HEK293 (cell line): Measurements from ENCODE around the gene KCNIP4.

Experiments used
- CTCF ChIA-PET: fragments of 350-600 bp; formaldehyde crosslinking; extraction: SDS; loops from one replicate; lab custom pipeline; 2021; ENCODE audit warnings: antibody characterized with exemption; lab: Yijun Ruan, JAX
- POLR2A ChIA-PET: fragments of 300-600 bp; formaldehyde crosslinking; extraction: SDS; loops from one replicate; lab custom pipeline; 2020; ENCODE audit warnings: antibody characterized with exemption, inconsistent platforms; lab: Yijun Ruan, JAX
- H3K27ac ChIP-seq: fragments of 200-500 bp; sonication (Bioruptor generic); 2 replicates; pipeline ENCODE4 v1.5.1; 2014; ENCODE audit warnings: low read depth, low read length, control low read depth, inconsistent platforms; ENCODE audit errors: extremely low read depth
- H3K36me3 ChIP-seq, 2 experiments: fragments of 200-500 bp in 1 of 2; sonication (Bioruptor generic) in 1 of 2; 1 replicate in 1 of 2; 2 replicates in 1 of 2; pipeline ENCODE4 v1.5.1; 2014 to 2017; ENCODE audit warnings: inconsistent platforms in 2 of 2, low read length in 2 of 2; ENCODE audit not compliant: control insufficient read depth in 2 of 2, insufficient read depth in 1 of 2
- H3K4me1 ChIP-seq: fragments of 200-500 bp; sonication (Bioruptor generic); 2 replicates; pipeline ENCODE4 v1.5.1; 2014; ENCODE audit warnings: mild to moderate bottlenecking, low read length, inconsistent platforms; ENCODE audit not compliant: control insufficient read depth, insufficient read depth
- H3K4me3 ChIP-seq: 2 replicates; pipeline ENCODE4 v1.5.1; 2011; ENCODE audit warnings: low read depth, mild to moderate bottlenecking, control low read depth, low read length, moderate library complexity
- H3K9me3 ChIP-seq: fragments of 200-500 bp; sonication (Bioruptor generic); 2 replicates; pipeline ENCODE4 v1.5.1; 2014; ENCODE audit warnings: low read depth, low read length, inconsistent platforms; ENCODE audit not compliant: control insufficient read depth, insufficient read depth
- EGR2 ChIP-seq: fragments of 450-650 bp; formaldehyde crosslinking; IDR thresholded peaks from 2 replicates; pipeline ENCODE4 v1.5.1; 2016; ENCODE audit warnings: low read depth, missing biosample characterization, missing genetic modification characterization
- MYNN ChIP-seq: fragments of 450-650 bp; formaldehyde crosslinking; IDR thresholded peaks from 2 replicates; pipeline ENCODE4 v1.5.1; 2016; ENCODE audit warnings: missing biosample characterization, missing genetic modification characterization, borderline replicate concordance
- MZF1 ChIP-seq: fragments of 450-650 bp; formaldehyde crosslinking; IDR thresholded peaks from 2 replicates; pipeline ENCODE4 v1.5.1; 2017; ENCODE audit warnings: missing biosample characterization, missing genetic modification characterization, borderline replicate concordance
- SP7 ChIP-seq: fragments of 450-650 bp; formaldehyde crosslinking; IDR thresholded peaks from 2 replicates; pipeline ENCODE4 v1.5.1; 2016; ENCODE audit warnings: missing biosample characterization, missing genetic modification characterization
- TRIM28 ChIP-seq: IDR thresholded peaks from 2 replicates; pipeline ENCODE4 v1.6.1; 2011; ENCODE audit warnings: low read length, control low read depth, borderline replicate concordance
- ZBTB17 ChIP-seq: fragments of 450-650 bp; formaldehyde crosslinking; IDR thresholded peaks from 2 replicates; pipeline ENCODE4 v1.5.1; 2016; ENCODE audit warnings: missing biosample characterization, missing genetic modification characterization
- ZBTB20 ChIP-seq: fragments of 450-650 bp; formaldehyde crosslinking; IDR thresholded peaks from 2 replicates; pipeline ENCODE4 v1.5.1; 2016; ENCODE audit warnings: missing biosample characterization, missing genetic modification characterization
- ZBTB7A ChIP-seq: fragments of 450-650 bp; formaldehyde crosslinking; IDR thresholded peaks from 2 replicates; pipeline ENCODE4 v1.5.1; 2016; ENCODE audit warnings: low read depth, missing biosample characterization, missing genetic modification characterization
- ZNF114 ChIP-seq: fragments of 450-650 bp; formaldehyde crosslinking; IDR thresholded peaks from 2 replicates; pipeline ENCODE4 v1.5.0; 2017; ENCODE audit warnings: missing biosample characterization, missing genetic modification characterization
- ZNF133 ChIP-seq: fragments of 450-650 bp; formaldehyde crosslinking; IDR thresholded peaks from 2 replicates; pipeline ENCODE4 v1.5.1; 2016; ENCODE audit warnings: missing biosample characterization, missing genetic modification characterization
- ZNF155 ChIP-seq: fragments of 450-650 bp; formaldehyde crosslinking; IDR thresholded peaks from 2 replicates; pipeline ENCODE4 v1.5.1; 2016; ENCODE audit warnings: missing biosample characterization, missing genetic modification characterization
- ZNF211 ChIP-seq: fragments of 450-650 bp; formaldehyde crosslinking; IDR thresholded peaks from 2 replicates; pipeline ENCODE4 v1.5.1; 2016; ENCODE audit warnings: low read depth, missing biosample characterization, missing genetic modification characterization
- ZNF24 ChIP-seq: fragments of 450-650 bp; formaldehyde crosslinking; IDR thresholded peaks from 2 replicates; pipeline ENCODE4 v1.5.1; 2016; ENCODE audit warnings: missing biosample characterization, missing genetic modification characterization
- ZNF394 ChIP-seq: fragments of 450-650 bp; formaldehyde crosslinking; IDR thresholded peaks from 2 replicates; pipeline ENCODE4 v1.5.1; 2016; ENCODE audit warnings: missing biosample characterization, missing genetic modification characterization, mild to moderate bottlenecking, moderate library complexity, borderline replicate concordance
- ZNF404 ChIP-seq: fragments of 450-650 bp; formaldehyde crosslinking; IDR thresholded peaks from 2 replicates; pipeline ENCODE4 v1.5.1; 2017; ENCODE audit warnings: missing biosample characterization, missing genetic modification characterization
- ZNF626 ChIP-seq: fragments of 450-650 bp; sonication (Bioruptor Pico); formaldehyde crosslinking; IDR thresholded peaks from 2 replicates; pipeline ENCODE4 v1.5.1; 2018; ENCODE audit warnings: missing biosample characterization, missing genetic modification characterization, inconsistent platforms
- ZNF654 ChIP-seq: fragments of 450-650 bp; formaldehyde crosslinking; IDR thresholded peaks from 2 replicates; pipeline ENCODE4 v1.5.1; 2016; ENCODE audit warnings: low read depth, missing biosample characterization, missing genetic modification characterization
- ZNF791 ChIP-seq: fragments of 450-650 bp; formaldehyde crosslinking; IDR thresholded peaks from 2 replicates; pipeline ENCODE4 v1.5.1; 2016; ENCODE audit warnings: missing biosample characterization, missing genetic modification characterization
- TF ChIP-seq, protein P1 (sequence below): fragments of 450-650 bp; formaldehyde crosslinking; IDR thresholded peaks from 2 replicates; pipeline ENCODE4 v1.5.1; 2016; ENCODE audit warnings: missing biosample characterization, missing genetic modification characterization
- TF ChIP-seq, protein P2 (sequence below): fragments of 450-650 bp; formaldehyde crosslinking; IDR thresholded peaks from 2 replicates; pipeline ENCODE4 v1.5.1; 2016; ENCODE audit warnings: missing biosample characterization, missing genetic modification characterization
- TF ChIP-seq, protein P3 (sequence below): fragments of 450-650 bp; formaldehyde crosslinking; IDR thresholded peaks from 2 replicates; pipeline ENCODE4 v1.5.1; 2017; ENCODE audit warnings: missing biosample characterization, missing genetic modification characterization
- TF ChIP-seq, protein P4 (sequence below): fragments of 450-650 bp; formaldehyde crosslinking; IDR thresholded peaks from 2 replicates; pipeline ENCODE4 v1.5.1; 2016; ENCODE audit warnings: missing biosample characterization, missing genetic modification characterization, low read depth
- TF ChIP-seq, protein P5 (sequence below): fragments of 450-650 bp; formaldehyde crosslinking; IDR thresholded peaks from 2 replicates; pipeline ENCODE4 v1.5.1; 2016; ENCODE audit warnings: missing biosample characterization, missing genetic modification characterization
- TF ChIP-seq, protein P6 (sequence below): fragments of 450-650 bp; formaldehyde crosslinking; IDR thresholded peaks from 2 replicates; pipeline ENCODE4 v1.5.1; 2017; ENCODE audit warnings: missing biosample characterization, missing genetic modification characterization

KCNIP4 gene

DNA sequence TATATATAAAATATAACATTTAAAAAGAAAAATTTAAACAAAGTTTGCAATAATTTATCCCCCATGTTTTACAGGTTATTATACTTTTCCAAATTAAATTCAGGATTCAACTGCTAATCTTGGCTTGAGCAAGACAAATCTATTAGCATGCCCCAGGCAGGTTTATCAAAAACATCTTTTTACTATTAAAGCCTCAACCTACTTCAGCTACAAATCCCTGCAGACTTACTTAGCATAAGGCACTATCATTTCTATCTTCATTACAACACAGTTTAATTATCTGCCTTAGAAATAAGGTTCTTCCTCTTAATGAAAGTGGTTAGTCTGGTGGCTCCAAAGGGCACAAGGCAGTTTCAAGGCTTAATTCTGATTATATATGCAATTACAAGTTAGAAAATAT is 770.7 kb downstream of the KCNIP4 start:
- TF ChIP-seq, protein P1, sequence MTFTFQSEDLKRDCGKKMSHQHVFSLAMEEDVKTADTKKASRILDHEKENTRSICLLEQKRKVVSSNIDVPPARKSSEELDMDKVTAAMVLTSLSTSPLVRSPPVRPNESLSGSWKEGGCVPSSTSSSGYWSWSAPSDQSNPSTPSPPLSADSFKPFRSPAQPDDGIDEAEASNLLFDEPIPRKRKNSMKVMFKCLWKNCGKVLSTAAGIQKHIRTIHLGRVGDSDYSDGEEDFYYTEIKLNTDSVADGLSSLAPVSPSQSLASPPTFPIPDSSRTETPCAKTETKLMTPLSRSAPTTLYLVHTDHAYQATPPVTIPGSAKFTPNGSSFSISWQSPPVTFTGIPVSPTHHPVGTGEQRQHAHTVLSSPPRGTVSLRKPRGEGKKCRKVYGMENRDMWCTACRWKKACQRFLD: no peak
- TF ChIP-seq SP7: no peak
- TF ChIP-seq ZNF791 (tag by site-specific recombination): no peak
- TF ChIP-seq, protein P2, sequence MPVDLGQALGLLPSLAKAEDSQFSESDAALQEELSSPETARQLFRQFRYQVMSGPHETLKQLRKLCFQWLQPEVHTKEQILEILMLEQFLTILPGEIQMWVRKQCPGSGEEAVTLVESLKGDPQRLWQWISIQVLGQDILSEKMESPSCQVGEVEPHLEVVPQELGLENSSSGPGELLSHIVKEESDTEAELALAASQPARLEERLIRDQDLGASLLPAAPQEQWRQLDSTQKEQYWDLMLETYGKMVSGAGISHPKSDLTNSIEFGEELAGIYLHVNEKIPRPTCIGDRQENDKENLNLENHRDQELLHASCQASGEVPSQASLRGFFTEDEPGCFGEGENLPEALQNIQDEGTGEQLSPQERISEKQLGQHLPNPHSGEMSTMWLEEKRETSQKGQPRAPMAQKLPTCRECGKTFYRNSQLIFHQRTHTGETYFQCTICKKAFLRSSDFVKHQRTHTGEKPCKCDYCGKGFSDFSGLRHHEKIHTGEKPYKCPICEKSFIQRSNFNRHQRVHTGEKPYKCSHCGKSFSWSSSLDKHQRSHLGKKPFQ (tag by site-specific recombination): no peak
- no peak for TF ChIP-seq ZBTB20 (tag by site-specific recombination)
- TF ChIP-seq EGR2: no peak
- TF ChIP-seq, protein P3, sequence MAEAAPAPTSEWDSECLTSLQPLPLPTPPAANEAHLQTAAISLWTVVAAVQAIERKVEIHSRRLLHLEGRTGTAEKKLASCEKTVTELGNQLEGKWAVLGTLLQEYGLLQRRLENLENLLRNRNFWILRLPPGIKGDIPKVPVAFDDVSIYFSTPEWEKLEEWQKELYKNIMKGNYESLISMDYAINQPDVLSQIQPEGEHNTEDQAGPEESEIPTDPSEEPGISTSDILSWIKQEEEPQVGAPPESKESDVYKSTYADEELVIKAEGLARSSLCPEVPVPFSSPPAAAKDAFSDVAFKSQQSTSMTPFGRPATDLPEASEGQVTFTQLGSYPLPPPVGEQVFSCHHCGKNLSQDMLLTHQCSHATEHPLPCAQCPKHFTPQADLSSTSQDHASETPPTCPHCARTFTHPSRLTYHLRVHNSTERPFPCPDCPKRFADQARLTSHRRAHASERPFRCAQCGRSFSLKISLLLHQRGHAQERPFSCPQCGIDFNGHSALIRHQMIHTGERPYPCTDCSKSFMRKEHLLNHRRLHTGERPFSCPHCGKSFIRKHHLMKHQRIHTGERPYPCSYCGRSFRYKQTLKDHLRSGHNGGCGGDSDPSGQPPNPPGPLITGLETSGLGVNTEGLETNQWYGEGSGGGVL (tag by site-specific recombination): no peak
- TF ChIP-seq ZNF133 (tag by site-specific recombination): no peak
- TF ChIP-seq ZBTB7A: no peak
- TF ChIP-seq ZBTB17 (tag by site-specific recombination): no peak
- TF ChIP-seq, protein P4, sequence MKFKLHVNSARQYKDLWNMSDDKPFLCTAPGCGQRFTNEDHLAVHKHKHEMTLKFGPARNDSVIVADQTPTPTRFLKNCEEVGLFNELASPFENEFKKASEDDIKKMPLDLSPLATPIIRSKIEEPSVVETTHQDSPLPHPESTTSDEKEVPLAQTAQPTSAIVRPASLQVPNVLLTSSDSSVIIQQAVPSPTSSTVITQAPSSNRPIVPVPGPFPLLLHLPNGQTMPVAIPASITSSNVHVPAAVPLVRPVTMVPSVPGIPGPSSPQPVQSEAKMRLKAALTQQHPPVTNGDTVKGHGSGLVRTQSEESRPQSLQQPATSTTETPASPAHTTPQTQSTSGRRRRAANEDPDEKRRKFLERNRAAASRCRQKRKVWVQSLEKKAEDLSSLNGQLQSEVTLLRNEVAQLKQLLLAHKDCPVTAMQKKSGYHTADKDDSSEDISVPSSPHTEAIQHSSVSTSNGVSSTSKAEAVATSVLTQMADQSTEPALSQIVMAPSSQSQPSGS (tag by site-specific recombination): no peak
- TF ChIP-seq TRIM28: no peak
- POLR2A ChIA-PET: no interaction called here
- CTCF ChIA-PET: no interaction called here

DNA sequence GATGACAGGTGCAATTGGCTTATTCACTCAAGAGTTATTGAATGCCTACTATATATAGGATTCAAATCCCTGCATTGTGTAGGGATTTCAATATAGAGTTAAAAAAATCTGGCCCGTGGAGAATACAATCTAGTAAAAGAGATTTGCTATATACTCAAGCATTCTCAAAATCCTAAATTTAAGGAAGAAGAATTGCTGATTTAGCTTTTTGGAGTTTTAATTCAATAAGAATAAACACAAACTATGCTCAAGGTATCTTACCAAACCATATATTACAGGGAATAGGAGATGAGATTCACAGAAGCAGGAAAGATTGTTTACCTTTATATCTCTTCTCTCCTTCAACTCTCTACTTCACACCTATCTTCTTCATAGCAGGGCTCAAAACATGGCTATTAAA is 771.5 kb downstream of the KCNIP4 start:
- ChIA-PET CTCF (no interaction called here), POLR2A (no interaction called here)

More for the DNA sequence above, 770.7 kb downstream of the KCNIP4 start:
- Histone ChIP-seq H3K36me3 (no peaks in the 10 kb centered on the region), H3K4me3 (no peak overlapping the region), H3K4me1 (no peaks in the 10 kb centered on the region), H3K27ac (no peak overlapping the region), H3K9me3 (no peaks in the 10 kb centered on the region)

More for the DNA sequence above, 771.5 kb downstream of the KCNIP4 start:
- TF ChIP-seq MZF1 (tag by site-specific recombination) (no peak), ZNF404 (tag by site-specific recombination) (no peak), ZNF24 (tag by site-specific recombination) (no peak), ZNF626 (no peak), ZBTB7A (no peak), MYNN (no peak), ZNF394 (tag by site-specific recombination) (no peak), ZNF654 (tag by site-specific recombination) (no peak), ZNF114 (tag by site-specific recombination) (no peak), ZNF155 (no peak), ZNF211 (tag by site-specific recombination) (no peak)
- TF ChIP-seq, protein P5, sequence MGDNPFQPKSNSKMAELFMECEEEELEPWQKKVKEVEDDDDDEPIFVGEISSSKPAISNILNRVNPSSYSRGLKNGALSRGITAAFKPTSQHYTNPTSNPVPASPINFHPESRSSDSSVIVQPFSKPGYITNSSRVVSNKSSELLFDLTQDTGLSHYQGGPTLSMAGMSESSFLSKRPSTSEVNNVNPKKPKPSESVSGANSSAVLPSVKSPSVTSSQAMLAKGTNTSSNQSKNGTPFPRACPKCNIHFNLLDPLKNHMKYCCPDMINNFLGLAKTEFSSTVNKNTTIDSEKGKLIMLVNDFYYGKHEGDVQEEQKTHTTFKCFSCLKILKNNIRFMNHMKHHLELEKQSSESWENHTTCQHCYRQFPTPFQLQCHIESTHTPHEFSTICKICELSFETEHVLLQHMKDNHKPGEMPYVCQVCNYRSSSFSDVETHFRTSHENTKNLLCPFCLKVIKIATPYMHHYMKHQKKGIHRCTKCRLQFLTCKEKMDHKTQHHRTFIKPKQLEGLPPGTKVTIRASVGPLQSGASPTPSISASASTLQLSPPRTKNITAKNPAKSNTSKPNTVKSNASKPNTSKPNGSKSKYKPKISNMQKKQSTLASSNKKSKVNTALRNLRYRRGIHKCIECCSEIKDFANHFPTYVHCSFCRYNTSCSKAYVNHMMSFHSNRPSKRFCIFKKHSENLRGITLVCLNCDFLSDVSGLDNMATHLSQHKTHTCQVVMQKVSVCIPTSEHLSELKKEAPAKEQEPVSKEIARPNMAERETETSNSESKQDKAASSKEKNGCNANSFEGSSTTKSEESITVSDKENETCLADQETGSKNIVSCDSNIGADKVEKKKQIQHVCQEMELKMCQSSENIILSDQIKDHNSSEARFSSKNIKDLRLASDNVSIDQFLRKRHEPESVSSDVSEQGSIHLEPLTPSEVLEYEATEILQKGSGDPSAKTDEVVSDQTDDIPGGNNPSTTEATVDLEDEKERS (tag by site-specific recombination): no peak
- TF ChIP-seq, protein P6, sequence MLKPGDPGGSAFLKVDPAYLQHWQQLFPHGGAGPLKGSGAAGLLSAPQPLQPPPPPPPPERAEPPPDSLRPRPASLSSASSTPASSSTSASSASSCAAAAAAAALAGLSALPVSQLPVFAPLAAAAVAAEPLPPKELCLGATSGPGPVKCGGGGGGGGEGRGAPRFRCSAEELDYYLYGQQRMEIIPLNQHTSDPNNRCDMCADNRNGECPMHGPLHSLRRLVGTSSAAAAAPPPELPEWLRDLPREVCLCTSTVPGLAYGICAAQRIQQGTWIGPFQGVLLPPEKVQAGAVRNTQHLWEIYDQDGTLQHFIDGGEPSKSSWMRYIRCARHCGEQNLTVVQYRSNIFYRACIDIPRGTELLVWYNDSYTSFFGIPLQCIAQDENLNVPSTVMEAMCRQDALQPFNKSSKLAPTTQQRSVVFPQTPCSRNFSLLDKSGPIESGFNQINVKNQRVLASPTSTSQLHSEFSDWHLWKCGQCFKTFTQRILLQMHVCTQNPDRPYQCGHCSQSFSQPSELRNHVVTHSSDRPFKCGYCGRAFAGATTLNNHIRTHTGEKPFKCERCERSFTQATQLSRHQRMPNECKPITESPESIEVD (tag by site-specific recombination): no peak
- H3K4me1 ChIP-seq: no peaks in the 10 kb centered on the region
- no peaks in the 10 kb centered on the region for H3K36me3 ChIP-seq
- no peak overlapping the region for H3K27ac ChIP-seq
- H3K4me3 ChIP-seq: no peak overlapping the region
- H3K9me3 ChIP-seq: no peaks in the 10 kb centered on the region
